ENCODE measurements around the gene SPRR2G.
"Not testable (repeated sequence)": the region's sequence is repeated elsewhere in the genome, so short reads cannot be mapped to it uniquely, and the experiment has no call there.

The SPRR2G gene

GRCh38 chr1:153112454-153112853 is 38.2 kb downstream of the SPRR2G start:
- not testable (repeated sequence) for DNase-seq

GRCh38 chr1:153100245-153100644 is 50.4 kb downstream of the SPRR2G start:
- DNase-seq = no peak

Measured in left hindlimb (tissue), 1 donor.